Heart left ventricle (tissue), 16 donors: ENCODE results near the gene ABHD17C. TPM values are rescaled to one million over a fixed set of nuclear protein-coding genes. Genes with fewer than 3 reads are reported as not detected.
A peak's percentile ranks its signal among the peaks of the same experiment; 100 is the strongest.

Experiments used
- ATAC-seq, 4 donors: fragments of 200-7000 bp; cut with Tn5 transposase; one replicate each; pipeline ENCODE4 v1.9.1; 2020 to 2022; ENCODE audit warnings: moderate library complexity in 4 of 4, mild to moderate bottlenecking in 3 of 4, moderate number of reproducible peaks in 1 of 4
- DNase-seq, 5 donors: peaks; one replicate each; pipeline ENCODE4 v3.0.0-alpha.2; 2020
- H3K27ac ChIP-seq, 12 donors: fragments of 200-600 bp; sonication (generic) in 4 of 12; one replicate each; pipeline versions ENCODE4 v1.5.0 to v1.8.0; 2016 to 2022; ENCODE audit warnings: mild to moderate bottlenecking in 2 of 12
- H3K27me3 ChIP-seq, 9 donors: fragments of 200-600 bp; sonication (generic) in 2 of 9; one replicate each; pipeline versions ENCODE4 v1.5.1 to v1.8.0; 2016 to 2022; ENCODE audit warnings: mild to moderate bottlenecking in 3 of 9
- H3K36me3 ChIP-seq, 9 donors: fragments of 200-600 bp; sonication (generic) in 2 of 9; one replicate each; pipeline versions ENCODE4 v1.5.0 to v1.8.0; 2018 to 2022; ENCODE audit warnings: mild to moderate bottlenecking in 2 of 9
- H3K4me1 ChIP-seq, 12 donors: fragments of 200-600 bp; sonication (generic) in 4 of 12; one replicate each; pipeline versions ENCODE4 v1.5.0 to v1.8.0; 2016 to 2022; ENCODE audit warnings: mild to moderate bottlenecking in 3 of 12
- H3K4me3 ChIP-seq, 12 donors: fragments of 200-600 bp; sonication (generic) in 4 of 12; one replicate each; pipeline versions ENCODE4 v1.5.0 to v1.8.0; 2017 to 2022; ENCODE audit warnings: mild to moderate bottlenecking in 9 of 12, moderate library complexity in 4 of 12
- H3K9me3 ChIP-seq, 12 donors: fragments of 200-600 bp; sonication (generic) in 4 of 12; one replicate each; pipeline versions ENCODE4 v1.5.0 to v1.8.0; 2016 to 2022; ENCODE audit warnings: mild to moderate bottlenecking in 1 of 12
- POLR2A ChIP-seq, 2 donors: fragments of 450-650 bp; IDR thresholded peaks; one replicate each; pipeline ENCODE4 v1.6.1; 2017; ENCODE audit warnings: antibody characterized with exemption in 2 of 2, mild to moderate bottlenecking in 2 of 2, moderate library complexity in 2 of 2
- WGBS, 4 donors: extraction: QIAGEN DNeasy Blood & Tissue Kit in 2 of 4; methylation state at CpG; one replicate each; pipeline versions ENCODE4 v1.1.5 to v1.1.7; 2013 to 2018; 5-methylcytosine and 5-hydroxymethylcytosine counted together
- intact Hi-C, 10 donors: fragments of 100-400 bp; cut with DNase I; formaldehyde crosslinking; loops; one replicate each; pipeline versions ENCODE4 v1.11.1 to v1.14.2; 2022
- polyA plus RNA-seq, 2 donors: library from polyadenylated mRNA; stranded (reverse); fragments of 200-250 nt; gene quantifications; one replicate each; pipeline ENCODE4 v1.2.3, GENCODE V29; 2013
- total RNA-seq, 9 donors: library from RNA; depleted of rRNA in 2 of 9; stranded (reverse); fragments of >200 nt in 2 of 9; fragmentation: NEBNext Ultra II Directional in 3 of 9; extraction: Animal tissue kit (Norgen Biotek cat#: 25700) in 3 of 9; gene quantifications; one replicate each; pipeline versions ENCODE4 v1.1.0 to v1.2.4, GENCODE V29; 2016 to 2023
- TF ChIP-seq, protein P1 (sequence below), 12 donors: fragments of 200-600 bp; sonication (generic) in 4 of 12; IDR thresholded peaks; one replicate each; pipeline versions ENCODE4 v1.5.0 to v1.8.0; 2018 to 2022; ENCODE audit warnings: antibody characterized with exemption in 12 of 12, mild to moderate bottlenecking in 5 of 12
- donor health status: ischemic (EF 13 %, LVEDD 7.1; RV severe dilation, severe dysfunction).
- donor health status: healthy with polysubstance abuse.
- donor health status: DM: no; HTN: yes; CAD: no.
- donor health status: DM: no; HTN: no; CAD: no.
- donor health status: ischemic (EF 25% LVEDD 6.9; RV normal size, moderate dysfunction).
- donor health status: ischemic (EF 25% LVEDD 5.7; RV mildly dilated, moderate dysfunction).
- donor health status: healthy.
- donor health status: DM: yes; HTN: yes; CAD: no.
- donor health status: ischemic (EF 35%, LVEDD 5.7; RV mildly dilated, moderate dysfunction).
- donor health status: nonischemic (EF 11% LVEDD 7.7; RV severe dilation, severe dysfunction).
- donor health status: DM: yes; HTN: yes; CAD: no.
- donor health status: PGD.
- donor health status: ischemic (EF 29% LVEDD 5.4; RV normal size, mild dysfunction).
- donor health status: nonischemic (EF 23%, LVEDD 6.1; RV moderate dilation, normal function).

The ABHD17C gene
- total and polyA plus RNA-seq, 11 donors, result 2.8 to 10.2 (median 5.6) TPM

DNA sequence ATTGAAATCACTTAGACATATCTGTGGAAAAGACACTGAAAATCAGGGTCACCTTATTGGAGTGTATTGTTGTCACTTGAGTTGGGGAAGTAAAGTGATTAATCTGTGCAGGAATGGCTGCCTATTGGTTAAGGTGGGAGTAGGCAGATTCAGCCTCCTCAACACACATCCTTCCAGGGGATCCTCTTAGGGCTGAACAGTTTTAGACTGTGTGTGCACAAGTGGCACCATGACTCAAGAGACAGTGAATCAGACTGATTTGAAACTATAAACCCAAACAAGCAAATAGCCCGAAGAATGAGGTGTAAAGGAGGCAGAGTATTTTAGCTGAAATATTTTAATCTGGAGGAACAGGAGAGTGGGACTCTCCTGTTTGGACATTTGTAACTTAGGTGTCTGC is 4.9 kb downstream of the ABHD17C start:
- no peak overlapping the region for H3K4me3 ChIP-seq
- peaks cover 0 to 22% (median 12%) of the 10 kb centered on the region in 12 donors for H3K4me1 ChIP-seq
- H3K27ac ChIP-seq, result no peak overlapping the region
- DNase-seq (no peak), ATAC-seq (no peak)
- H3K27me3 ChIP-seq, result no peaks in the 10 kb centered on the region
- whole genome bisulfite sequencing, 4 donors, result 90 to 100% (median 98%) methylated on average over 1 of the region's 1 CpG
- intact Hi-C loops, result loop anchor here in 1 of 10 donors (5.0 kb wide), 1 partner anchor 83 kb away; no protein-coding TSS in a partner anchor
- no peaks in the 10 kb centered on the region for H3K36me3 ChIP-seq
- no peaks in the 10 kb centered on the region for H3K9me3 ChIP-seq
- TF ChIP-seq POLR2A (IDR thresholded peaks at IDR 0.05), result no peak
- TF ChIP-seq, protein P1, sequence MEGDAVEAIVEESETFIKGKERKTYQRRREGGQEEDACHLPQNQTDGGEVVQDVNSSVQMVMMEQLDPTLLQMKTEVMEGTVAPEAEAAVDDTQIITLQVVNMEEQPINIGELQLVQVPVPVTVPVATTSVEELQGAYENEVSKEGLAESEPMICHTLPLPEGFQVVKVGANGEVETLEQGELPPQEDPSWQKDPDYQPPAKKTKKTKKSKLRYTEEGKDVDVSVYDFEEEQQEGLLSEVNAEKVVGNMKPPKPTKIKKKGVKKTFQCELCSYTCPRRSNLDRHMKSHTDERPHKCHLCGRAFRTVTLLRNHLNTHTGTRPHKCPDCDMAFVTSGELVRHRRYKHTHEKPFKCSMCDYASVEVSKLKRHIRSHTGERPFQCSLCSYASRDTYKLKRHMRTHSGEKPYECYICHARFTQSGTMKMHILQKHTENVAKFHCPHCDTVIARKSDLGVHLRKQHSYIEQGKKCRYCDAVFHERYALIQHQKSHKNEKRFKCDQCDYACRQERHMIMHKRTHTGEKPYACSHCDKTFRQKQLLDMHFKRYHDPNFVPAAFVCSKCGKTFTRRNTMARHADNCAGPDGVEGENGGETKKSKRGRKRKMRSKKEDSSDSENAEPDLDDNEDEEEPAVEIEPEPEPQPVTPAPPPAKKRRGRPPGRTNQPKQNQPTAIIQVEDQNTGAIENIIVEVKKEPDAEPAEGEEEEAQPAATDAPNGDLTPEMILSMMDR (IDR thresholded peaks at IDR 0.05), result no peak

DNA sequence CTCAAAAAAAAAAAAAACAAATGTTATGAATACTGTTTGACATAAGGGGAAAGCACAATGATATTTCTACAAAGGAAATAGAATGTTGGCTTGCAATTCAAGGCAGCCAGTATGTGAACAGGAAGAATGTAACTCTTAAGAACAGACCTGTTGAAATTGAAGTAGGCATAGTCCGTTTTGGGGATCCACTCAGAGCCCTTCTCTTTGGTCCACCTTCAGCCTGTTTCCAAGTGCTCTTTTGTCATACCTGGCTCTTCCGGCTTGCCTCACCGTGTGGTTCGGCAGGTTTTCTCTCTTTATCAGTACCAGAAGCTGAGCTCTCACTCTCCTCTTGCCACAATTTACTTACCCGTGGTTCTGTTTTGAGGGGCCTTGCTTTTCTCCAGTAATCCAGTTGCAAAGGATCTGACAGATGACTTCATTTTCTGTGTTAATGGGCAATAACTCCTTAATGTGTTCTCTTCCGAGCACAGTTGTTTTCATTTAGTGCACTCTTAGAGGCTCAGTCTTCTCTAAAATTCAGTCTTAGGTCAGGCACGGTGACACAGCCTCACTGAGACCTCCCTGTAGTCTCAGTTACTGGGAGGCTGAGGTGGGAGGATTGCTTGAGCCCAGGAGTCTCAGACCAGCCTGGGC is 6.7 kb downstream of the ABHD17C start:
- Histone ChIP-seq H3K4me1 (peaks cover 0 to 11% (median 3%) of the 10 kb centered on the region in 12 donors), H3K27ac (peak overlapping the region in 1 of 12 donors; percentile 76), H3K9me3 (no peaks in the 10 kb centered on the region), H3K36me3 (no peaks in the 10 kb centered on the region), H3K27me3 (no peaks in the 10 kb centered on the region), H3K4me3 (no peak overlapping the region)
- DNase-seq (no peak), ATAC-seq (no peak)
- intact Hi-C loops, result no loop called here
- 83 to 89% (median 83%) methylated on average over 7 of the region's 7 CpGs for WGBS, 4 donors
- no peak for TF ChIP-seq POLR2A (IDR thresholded peaks at IDR 0.05)
- TF ChIP-seq, protein P1 (IDR thresholded peaks at IDR 0.05), result no peak

DNA sequence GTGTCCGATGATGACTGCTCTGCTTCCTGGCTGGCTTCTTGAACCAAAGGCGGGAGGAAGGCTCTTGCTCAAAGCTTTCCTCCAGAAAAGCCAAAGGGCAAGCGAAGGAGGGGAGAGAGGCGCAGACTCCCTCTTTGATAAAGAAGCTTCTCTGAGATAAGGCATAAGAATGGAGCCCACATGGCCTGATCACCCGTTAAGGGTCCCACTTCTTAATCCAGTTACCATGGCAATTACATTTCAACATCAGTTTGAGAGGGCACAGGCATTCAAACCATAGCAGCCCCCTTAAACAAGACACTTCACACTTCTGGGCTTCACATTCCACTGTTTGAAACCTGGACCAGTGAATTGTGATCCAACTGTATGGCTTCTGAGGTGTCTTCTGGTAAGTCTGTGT is 8.0 kb downstream of the ABHD17C start:
- Histone ChIP-seq H3K9me3 (no peaks in the 10 kb centered on the region), H3K27ac (peak overlapping the region in 1 of 12 donors; percentile 76), H3K27me3 (no peaks in the 10 kb centered on the region), H3K36me3 (no peaks in the 10 kb centered on the region), H3K4me3 (no peak overlapping the region), H3K4me1 (peaks cover 0 to 4% (median 0%) of the 10 kb centered on the region in 12 donors)
- intact Hi-C loops, result no loop called here
- WGBS, 4 donors, result 68 to 86% (median 80%) methylated on average over 5 of the region's 5 CpGs
- TF ChIP-seq, protein P1 (IDR thresholded peaks at IDR 0.05), result no peak
- no peak for TF ChIP-seq POLR2A (IDR thresholded peaks at IDR 0.05)
- DNase-seq (no peak), ATAC-seq (no peak)

DNA sequence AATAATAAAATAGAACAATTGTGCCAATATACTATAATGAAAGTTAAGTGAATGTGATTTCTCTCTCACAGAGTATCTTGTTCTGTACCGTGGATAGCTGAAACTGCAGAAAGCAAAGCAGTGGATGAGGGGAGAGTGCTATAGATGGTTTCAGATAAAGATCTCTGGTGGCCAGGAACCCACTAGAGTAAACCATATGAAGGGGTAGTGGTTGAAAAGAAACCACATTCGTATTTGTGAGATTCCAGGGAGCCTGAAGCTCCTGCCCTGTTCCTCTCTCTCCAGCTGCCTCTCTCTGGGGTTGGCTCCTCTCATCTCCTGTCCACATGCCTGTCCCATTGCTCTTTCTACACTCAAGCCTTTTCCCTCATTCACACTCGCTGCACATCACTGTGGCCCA is 8.9 kb downstream of the ABHD17C start:
- WGBS, 4 donors, result 90 to 98% (median 91%) methylated on average over 3 of the region's 3 CpGs
- H3K27me3 ChIP-seq, result no peaks in the 10 kb centered on the region
- peak overlapping the region in 1 of 12 donors; percentile 76 for H3K27ac ChIP-seq
- no peaks in the 10 kb centered on the region for H3K9me3 ChIP-seq
- no peaks in the 10 kb centered on the region for H3K36me3 ChIP-seq
- no peak for ATAC-seq
- intact Hi-C loops, result no loop called here
- TF ChIP-seq, protein P1 (IDR thresholded peaks at IDR 0.05), result no peak
- TF ChIP-seq POLR2A (IDR thresholded peaks at IDR 0.05), result no peak
- H3K4me1 ChIP-seq, result peaks cover 0 to 4% (median 0%) of the 10 kb centered on the region in 12 donors
- no peak overlapping the region for H3K4me3 ChIP-seq
- DNase-seq, result no peak
